Measurements from ENCODE around the gene GSAP. TPM values are rescaled to one million over a fixed set of nuclear protein-coding genes. Genes with fewer than 3 reads are reported as not detected.
"Not testable (repeated sequence)": the region's sequence is repeated elsewhere in the genome, so short reads cannot be mapped to it uniquely, and the experiment has no call there.

GSAP gene
- total RNA-seq, 1 donor = 3.5 TPM

DNA sequence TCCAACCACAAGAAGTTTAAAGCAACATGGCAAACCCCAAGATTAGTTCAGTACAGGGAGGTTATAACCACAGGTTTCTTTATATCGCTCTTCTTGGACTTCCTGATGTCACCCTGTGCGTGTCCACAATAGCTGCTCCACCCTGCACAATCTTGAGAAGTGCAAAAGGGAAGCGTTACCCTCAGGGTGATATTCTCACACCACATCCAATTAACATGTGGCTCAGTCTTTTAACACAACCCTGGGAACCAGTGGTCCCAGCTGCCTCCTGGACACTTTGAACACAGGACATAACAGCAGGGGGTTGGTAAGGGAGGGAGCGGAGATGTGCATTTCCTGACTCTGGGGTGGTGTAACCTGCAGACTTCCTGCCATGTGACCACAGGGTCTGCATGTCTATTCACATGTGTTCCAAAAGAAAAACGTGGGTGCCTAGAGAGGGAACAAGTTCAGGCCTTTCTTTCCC, 64.6 kb downstream of the GSAP start:
- no peak overlapping the region for H3K4me3 ChIP-seq (ENCODE audit: low read depth, low read length)
- TF ChIP-seq, protein P1, sequence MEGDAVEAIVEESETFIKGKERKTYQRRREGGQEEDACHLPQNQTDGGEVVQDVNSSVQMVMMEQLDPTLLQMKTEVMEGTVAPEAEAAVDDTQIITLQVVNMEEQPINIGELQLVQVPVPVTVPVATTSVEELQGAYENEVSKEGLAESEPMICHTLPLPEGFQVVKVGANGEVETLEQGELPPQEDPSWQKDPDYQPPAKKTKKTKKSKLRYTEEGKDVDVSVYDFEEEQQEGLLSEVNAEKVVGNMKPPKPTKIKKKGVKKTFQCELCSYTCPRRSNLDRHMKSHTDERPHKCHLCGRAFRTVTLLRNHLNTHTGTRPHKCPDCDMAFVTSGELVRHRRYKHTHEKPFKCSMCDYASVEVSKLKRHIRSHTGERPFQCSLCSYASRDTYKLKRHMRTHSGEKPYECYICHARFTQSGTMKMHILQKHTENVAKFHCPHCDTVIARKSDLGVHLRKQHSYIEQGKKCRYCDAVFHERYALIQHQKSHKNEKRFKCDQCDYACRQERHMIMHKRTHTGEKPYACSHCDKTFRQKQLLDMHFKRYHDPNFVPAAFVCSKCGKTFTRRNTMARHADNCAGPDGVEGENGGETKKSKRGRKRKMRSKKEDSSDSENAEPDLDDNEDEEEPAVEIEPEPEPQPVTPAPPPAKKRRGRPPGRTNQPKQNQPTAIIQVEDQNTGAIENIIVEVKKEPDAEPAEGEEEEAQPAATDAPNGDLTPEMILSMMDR (IDR thresholded peaks at IDR 0.05; ENCODE audit: insufficient read depth, low read length) = no peak
- no peak for DNase-seq (ENCODE audit: low read depth)

GRCh38 chr7:77349141-77349540, 67.0 kb downstream of the GSAP start:
- DNase-seq (ENCODE audit: low read depth) = peak; percentile 40
- H3K4me3 ChIP-seq (ENCODE audit: low read depth, low read length) = no peak overlapping the region

GRCh38 chr7:77348371-77348813, 67.8 kb downstream of the GSAP start:
- TF ChIP-seq, protein P1 (IDR thresholded peaks at IDR 0.05; ENCODE audit: insufficient read depth, low read length) = peak; percentile 29
- peak; percentile 96 for DNase-seq (ENCODE audit: low read depth)

More at GRCh38 chr7:77349141-77349540, 67.0 kb downstream of the GSAP start:
- TF ChIP-seq, protein P1 (IDR thresholded peaks at IDR 0.05; ENCODE audit: insufficient read depth, low read length) = no peak

GRCh38 chr7:77346441-77346840, 69.7 kb downstream of the GSAP start:
- TF ChIP-seq, protein P1 (IDR thresholded peaks at IDR 0.05; ENCODE audit: insufficient read depth, low read length) = no peak
- H3K4me3 ChIP-seq (ENCODE audit: low read depth, low read length) = no peak overlapping the region
- DNase-seq (ENCODE audit: low read depth) = no peak

More at GRCh38 chr7:77348371-77348813, 67.8 kb downstream of the GSAP start:
- no peak overlapping the region for H3K4me3 ChIP-seq (ENCODE audit: low read depth, low read length)

DNA sequence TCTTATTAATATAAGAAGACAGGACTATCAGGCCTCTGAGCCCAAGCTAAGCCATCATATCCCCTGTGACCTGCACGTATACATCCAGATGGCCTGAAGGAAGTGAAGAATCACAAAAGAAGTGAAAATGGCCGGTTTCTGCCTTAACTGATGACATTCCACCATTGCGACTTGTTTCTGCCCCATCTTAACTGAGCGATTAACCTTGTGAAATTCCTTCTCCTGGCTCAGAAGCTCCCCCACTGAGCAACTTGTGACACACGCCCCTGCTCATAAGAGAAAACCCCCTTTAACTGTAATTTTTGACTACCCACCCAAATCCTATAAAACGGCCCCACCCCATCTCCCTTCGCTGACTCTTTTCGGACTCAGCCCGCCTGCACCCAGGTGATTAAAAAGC, 70.7 kb downstream of the GSAP start:
- DNase-seq (ENCODE audit: low read depth); H3K4me3 ChIP-seq (ENCODE audit: low read depth, low read length): not testable (repeated sequence)

DNA sequence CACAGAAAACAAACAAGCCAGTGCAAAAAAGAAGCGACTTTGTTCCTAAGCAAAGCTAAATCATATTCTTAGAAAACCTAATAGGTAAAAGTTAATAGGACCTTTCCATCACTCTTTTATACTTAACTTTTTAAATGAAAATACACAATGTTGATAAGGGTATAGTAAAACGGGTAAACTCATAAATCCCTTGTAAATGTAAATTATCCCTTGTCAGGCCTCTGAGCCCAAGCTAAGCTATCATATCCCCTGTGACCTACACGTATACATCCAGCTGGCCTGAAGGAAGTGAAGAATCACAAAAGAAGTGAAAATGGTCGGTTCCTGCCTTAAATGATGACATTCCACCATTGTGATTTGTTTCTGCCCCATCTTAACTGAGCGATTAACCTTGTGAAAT, 76.4 kb downstream of the GSAP start:
- no peak for DNase-seq (ENCODE audit: low read depth)
- TF ChIP-seq, protein P1 (IDR thresholded peaks at IDR 0.05; ENCODE audit: insufficient read depth, low read length) = no peak
- no peak overlapping the region for H3K4me3 ChIP-seq (ENCODE audit: low read depth, low read length)

GRCh38 chr7:77338883-77339629, 77.1 kb downstream of the GSAP start:
- peak; percentile 58 for DNase-seq (ENCODE audit: low read depth)
- no peak overlapping the region for H3K4me3 ChIP-seq (ENCODE audit: low read depth, low read length)
- TF ChIP-seq, protein P1 (IDR thresholded peaks at IDR 0.05; ENCODE audit: insufficient read depth, low read length) = no peak

Data from fibroblast of the aortic adventitia (primary cell).